NCI-H2196 (cell line): Measurements from ENCODE around the gene CHD9NB.

Experiments used
- DNase-seq: peaks from one replicate; lab custom pipeline; 2025; ENCODE audit not compliant: unreplicated experiment; lab: John Stamatoyannopoulos, UW

Gene CHD9NB

DNA sequence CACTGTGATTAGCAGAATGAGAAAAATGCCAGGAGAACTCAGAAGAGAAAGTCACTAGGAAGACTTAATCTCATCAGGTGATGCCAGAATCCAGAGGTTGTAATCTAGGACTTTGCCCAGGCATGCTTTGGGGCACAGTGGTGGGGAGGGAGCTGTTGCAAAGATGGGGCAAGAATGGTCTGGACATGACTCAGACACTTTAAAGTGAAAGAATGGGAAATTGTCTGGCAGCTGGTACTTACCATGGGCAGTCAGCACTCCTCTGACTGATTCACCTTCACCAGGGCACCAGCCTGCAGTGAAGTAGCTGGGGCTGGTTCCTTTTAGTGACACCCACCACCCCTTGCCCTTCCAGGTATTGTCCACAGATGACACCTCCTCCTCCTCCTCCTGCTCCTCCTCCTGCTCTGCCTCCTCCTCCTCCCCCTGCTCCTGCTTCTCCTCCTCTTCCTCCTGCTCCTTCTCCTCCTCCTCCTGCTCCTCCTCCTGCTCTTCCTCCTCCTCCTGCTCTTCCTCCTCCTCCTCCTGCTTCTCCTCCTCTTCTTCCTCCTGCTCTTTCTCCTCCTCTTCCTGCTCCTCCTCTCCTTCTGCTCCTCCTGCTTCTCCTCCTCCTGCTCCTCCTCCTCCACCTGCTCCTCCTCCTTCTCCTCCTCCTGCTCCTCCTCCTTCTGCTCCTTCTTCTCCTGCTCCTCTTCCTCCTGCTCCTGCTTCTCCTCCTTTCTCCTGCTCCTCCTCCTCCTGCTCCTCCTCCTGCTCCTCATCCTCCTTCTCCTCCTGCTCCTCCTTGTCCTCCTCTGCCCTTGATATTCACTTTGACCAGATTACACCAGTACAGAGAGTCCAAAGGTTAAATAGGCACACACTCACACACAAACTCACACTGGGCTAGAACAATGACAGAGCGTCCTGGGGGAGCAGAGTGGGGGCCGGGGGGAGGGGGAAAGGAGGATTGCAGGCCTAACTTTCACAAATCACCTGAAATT is at the start of gene CHD9NB:
Gene CHD9NB, minus strand, starts transcription at position 379 of the 983 bp plus-strand sequence. CDS start 8,739 bp downstream, outside the sequence.
- DNase-seq: peak; percentile 20

DNA sequence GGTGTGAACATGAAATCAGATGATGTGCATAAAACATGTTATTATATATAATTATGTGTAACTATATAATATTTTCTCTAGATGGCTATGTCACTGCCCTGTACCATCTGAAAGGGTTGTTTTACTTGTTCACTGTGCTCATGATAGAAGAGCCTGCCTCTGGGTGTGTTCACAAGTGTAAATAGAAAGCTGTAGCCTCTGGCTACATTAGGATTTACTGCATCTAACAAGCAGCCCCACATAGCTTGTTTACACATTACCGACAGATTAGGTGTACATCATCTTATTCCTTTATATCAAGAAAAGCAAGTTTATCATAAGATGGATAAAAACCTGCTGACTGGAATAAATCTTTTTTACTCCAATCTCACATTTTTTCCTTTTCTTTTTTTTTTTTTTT is 48.2 kb upstream of the CHD9NB start:
- DNase-seq: no peak

DNA sequence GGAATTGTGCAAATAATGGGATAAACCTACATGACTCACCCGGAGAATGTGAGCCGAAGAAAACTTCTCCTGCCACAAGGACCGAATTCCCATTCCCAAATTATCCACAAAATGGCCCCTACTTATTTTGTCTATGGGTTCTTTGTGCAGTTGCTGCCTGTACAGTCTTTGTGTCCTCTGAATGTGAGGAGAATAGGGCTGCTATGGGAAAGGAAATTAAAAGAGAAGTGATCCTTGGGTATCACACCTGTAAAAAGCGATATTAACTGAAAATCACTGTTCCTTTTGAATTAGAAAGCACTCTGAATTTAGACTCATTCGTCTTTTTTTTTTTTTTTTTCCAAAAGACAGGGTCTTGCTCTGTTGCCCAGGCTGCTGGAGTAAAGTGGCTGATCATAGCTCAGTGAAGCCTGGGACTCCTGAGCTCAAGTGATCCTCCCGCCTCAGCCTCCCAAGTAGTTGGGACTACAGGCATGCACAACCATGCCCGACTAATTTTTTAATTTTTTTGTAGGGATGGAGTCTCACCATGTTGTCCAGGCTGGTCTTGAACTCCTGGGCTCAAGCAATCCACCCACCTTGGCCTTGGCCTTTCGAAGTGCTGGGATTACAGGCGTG is 47.5 kb upstream of the CHD9NB start:
- DNase-seq: no peak

DNA sequence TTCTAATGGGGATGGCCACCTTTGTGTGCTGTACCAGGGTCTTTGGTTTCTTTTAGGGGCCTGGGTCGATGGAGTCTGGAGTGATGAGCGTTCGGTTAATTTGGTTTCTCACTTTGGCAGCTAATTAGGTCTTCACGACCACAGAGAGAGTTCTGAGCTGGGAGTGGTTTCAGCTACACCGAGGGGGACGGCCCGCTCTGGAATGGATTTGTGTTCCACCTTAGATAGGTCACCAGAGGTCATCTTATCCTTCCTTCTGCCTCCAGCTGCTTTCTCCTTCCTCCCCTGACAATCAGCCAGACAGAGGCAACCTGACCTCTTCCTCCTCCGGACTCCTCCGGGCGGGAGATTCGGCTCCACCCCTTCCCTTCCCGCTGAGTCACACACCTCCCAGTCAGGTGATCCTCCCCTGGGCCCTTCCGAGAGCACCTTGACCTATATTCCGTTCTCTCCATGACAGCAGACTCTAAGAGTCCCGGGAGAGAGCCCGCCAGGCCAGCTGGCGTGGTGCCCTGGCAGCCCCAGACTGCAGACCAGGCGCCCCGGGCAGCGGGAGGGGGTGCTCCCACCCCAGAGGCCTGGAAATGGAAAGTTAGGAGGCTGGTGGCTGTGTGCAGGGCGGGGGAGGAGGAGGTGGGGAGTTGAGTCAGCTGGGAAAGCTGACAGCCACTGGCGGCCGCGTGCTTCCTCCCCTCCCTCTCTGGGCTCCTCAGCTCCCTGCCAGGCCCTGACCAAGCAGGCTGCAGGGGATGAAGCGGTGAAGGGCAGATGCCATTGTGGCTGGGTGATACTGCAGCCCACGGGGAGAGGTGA is 46.8 kb upstream of the CHD9NB start:
- peak; percentile 90 for DNase-seq

DNA sequence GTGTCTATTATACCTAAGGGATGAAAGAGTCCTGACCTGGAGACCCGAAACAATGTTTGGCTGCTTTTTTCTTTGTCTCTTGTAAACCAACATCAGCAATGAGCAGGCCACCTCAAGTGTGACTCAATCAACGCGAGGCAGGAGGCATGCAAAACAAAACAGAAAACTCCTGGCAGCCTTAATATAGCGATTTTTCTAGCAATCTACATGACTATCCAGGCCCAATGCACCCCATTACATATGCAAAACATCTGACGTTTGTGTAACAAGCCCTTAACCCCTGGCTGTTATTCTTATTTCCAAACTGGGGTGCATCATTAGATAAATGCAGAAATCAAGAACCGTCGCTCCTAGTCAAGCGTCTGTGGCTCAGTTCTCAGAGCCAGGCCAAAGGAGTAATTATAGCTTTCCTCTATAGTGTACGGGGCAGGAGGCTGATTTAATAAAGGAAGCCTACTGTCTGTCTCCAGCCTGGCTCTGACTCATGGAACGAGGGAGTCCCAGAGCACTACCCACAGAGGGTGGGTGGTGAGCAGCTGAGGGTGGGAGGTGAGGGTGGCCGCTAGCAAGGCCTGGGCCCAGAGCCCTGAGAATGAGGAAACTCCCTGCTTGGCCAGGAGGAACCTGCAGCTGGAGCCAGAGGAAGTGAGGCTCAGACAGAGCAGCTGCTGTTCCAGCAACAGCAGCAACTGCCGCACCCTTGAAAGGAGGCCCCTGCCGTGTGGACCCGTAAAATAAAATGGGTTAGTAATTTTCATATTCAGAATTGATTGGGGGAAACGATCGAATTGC is 46.0 kb upstream of the CHD9NB start:
- peak; percentile 39 for DNase-seq

DNA sequence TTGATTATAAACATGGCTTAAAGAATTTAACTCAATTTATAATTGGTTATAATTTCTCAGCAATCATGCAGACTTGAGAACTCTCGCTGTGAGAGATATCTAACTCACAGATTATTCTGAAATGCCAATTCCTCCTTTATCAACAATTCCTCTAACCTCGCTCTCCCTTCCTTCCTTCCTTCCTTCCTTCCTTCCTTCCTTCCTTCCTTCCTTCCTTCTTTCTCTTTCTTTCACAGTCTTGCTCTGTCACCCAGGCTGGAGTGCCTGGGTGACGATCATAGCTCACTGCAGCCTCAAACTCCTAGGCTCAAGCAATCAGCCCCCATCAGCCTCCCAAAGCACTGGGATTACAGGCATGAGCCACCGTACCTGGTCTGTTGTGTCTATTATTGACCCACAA is 44.5 kb upstream of the CHD9NB start:
- no peak for DNase-seq

DNA sequence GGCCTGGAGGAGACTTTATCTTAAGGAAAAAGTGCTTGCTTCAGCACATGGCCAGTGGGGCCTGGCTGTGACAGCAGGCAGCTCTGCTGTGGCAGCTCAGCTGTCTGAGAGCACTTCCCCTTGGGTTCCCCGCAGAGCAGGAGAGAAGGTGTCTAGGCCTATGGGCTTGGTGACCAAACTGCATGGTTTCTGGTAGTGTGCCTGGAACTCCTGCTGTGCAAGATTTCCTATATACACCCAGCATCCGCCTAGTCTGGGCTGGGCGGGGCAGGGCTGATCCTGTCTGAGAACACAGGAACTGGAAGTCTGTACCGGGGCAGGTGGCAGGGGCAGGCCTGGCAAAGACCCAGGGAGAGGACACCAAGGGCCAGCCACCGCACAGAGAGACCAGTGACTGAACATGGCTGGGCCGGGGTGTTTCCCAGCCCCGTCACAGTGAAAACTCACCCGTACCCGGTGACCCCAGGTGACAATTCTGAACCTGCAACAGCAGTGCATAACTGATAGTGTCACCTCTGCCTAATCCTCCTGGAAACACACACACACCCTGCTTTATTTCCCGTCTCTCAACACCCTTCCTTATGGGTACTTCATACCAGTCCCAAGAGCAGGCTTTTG is 41.4 kb upstream of the CHD9NB start:
- DNase-seq: peak; percentile 36

DNA sequence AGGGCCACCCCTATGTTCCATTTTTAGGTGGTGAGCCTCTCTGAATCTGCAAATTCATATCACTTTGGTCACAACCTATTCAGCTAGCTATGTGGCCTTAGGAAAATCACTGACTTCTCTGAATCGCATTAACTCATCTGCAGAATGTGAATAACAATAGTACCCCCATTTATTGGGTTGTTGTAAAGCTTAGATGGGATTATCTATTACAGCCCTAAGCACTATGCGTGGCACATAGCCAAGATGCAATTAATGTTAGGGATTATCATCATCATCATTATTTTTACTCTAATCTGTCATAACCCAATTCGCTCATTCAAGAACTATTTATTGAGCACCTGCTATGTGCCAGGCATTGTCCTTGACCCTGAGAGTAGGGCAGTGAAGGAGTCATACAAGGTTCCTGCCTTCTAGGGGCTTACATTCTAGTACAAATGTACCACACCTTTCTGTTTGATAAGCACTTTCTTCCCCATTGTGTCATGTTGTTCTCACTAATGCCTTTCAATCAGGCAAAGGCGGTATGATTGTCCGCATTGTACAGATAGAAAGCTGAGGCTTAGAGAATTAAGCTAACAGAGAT is 40.6 kb upstream of the CHD9NB start:
- DNase-seq: no peak

DNA sequence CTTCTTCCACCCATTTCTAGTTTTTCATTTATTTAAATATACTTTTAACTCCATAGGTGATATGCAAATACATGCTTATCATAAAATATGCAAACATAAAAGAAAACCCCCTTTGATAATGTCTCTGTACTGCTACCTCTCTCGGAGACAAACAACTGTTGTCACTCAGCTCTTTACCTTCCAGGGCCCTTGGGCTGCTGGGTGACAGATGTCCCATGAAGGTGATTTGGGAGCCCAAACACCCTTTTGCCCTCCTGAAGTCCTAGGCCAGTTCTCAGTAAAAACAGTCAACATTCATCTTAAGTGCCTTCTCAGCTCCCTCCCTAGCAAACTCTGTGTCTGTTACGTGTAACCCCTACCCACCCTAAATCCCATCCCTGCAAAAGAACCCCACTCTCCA is 39.6 kb upstream of the CHD9NB start:
- no peak for DNase-seq

DNA sequence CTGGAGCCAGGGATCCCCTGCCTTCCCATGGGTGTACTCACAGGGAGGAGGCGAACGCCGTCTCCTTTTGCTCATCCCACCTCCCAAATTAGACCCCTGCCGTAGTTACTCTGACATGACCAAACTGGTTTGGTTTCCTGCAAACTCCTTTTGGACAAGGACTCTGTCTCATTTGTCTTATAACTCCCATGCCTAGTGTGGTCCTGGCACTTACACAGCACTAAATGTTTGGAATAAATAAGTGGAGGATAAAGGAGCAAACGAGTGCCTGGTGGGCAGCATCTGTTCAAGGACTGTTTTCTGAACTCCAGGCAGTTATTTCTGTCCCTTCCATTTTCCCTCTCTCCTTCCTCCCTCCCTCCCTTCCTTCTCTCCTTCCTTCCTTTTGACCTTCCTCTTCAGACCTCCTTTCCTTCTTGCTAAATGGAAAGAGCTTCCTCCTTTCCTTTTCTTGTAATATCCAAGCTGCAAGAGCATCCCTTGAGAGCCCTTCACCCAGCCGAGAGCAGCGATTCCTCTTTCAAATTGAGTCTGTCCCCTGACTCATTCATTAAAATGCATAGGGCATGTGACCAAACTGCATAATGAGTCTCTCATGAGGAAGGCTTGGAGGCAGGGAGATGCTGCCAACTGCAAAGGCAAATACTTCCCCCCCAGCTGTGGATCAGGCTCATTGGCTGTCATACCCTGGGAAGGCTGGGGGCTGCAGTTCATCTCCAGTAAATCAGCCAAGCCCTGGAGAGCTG is 38.9 kb upstream of the CHD9NB start:
- peak; percentile 9 for DNase-seq

DNA sequence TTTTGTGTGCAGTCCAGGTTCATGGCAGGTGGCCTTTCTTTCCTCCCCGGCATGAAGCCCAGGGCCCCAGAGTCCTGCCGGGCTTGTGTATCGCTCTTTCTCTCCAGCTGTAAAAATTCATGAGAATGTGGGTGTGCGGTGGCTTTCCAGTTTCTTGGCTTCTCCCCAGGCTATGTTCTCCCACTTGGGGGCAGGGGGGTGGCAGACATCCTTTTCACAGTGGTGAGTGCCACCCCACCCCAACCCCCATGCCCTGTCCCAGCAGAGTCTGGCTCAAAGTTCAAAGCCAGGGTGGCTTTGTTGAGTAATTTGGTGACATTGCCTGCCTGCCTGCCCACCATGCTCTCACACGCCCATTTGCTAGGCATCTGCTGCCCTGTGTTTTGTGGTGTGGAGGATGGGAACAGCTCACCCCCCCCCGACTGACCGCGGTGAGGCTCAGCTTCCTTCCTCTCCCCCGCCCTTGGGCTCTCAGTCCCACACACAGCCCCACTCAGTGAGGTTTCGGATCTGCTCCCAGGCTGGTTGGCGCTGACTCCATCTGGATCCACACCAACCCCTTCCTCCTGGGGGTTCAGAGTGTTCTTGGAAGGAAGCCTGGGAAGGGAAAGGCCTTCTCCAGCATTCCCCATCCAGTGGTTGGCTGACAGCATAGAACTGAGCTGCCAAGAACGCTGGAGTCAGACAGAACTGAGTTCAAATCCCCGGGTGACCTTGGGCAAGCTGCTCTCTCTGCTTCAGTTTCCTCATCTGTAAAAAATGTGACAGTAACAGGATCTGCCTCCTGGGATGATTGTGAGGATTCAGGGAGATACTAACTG is 38.1 kb upstream of the CHD9NB start:
- DNase-seq: no peak

DNA sequence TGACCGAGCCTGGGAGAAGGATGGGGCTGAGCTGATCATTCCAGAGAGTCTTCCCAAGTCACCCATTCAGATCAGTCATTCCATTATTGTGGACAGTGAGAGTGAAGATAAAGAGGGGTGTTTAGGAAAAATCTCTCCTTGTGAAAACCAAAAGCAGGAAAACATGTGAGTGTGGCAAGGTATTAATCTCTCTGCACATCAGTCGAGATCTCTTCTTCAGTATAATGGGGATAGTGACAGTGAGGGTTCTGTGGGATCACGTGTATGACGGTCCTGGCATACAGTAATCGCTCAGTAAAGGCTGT is 37.5 kb upstream of the CHD9NB start:
- DNase-seq: no peak

DNA sequence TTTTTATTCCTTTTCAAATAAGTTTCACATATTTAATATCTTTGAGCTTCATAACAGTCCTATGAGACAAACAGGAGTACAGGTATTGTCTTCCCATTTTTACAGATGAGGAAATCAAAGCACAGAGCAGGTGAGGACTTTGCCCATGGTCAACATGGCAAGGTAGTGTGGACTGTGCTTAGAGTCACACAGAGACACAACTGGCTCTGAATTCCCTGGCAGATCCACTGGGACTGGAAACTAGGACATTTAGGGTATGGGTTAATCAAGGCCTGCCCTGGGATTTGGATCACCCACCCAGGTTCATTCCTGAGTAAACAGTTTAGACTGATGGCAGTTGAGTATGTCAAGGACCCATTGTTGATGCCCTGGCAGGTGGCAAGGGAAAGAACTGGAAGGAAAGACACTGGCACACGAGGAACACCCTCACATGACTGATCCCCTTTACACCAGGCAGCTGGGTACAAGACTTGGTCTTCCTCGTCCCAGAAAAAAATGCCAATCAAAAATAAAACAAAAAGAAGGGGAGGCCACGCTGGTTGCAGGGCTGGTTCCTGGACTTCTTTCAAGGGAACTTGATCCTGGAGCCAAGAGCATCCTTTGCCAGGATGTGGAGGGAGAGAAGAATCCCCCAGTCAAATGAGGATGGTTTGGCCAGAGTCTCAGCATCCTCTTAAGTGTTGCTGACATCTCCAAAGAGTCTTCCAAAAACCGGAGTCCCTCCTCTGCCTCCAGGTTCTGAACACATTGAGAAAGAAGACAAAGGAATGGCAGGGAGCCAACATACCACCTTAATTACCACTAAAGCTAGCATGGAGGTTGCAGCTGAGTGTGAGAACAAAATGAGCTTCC is 37.0 kb upstream of the CHD9NB start:
- DNase-seq: no peak

DNA sequence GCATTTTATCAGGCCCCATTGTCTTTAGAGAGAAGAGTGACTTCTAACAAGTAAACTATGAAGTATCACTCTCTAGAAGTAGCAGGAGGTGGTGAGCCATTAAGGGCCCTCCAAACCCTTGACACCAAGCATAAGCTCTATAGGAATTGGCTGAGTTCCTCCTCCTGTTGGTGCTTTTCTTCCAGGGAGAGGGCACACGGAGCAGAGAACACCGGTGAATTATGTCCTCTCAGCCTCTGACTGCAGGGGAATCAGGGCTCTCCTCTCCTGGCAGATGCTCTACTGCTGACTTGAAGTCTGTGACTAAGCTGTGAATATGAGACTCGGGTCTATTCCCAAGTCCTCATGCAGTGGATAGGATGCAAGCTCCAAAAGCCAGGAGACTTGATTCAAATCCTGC is 34.4 kb upstream of the CHD9NB start:
- no peak for DNase-seq

DNA sequence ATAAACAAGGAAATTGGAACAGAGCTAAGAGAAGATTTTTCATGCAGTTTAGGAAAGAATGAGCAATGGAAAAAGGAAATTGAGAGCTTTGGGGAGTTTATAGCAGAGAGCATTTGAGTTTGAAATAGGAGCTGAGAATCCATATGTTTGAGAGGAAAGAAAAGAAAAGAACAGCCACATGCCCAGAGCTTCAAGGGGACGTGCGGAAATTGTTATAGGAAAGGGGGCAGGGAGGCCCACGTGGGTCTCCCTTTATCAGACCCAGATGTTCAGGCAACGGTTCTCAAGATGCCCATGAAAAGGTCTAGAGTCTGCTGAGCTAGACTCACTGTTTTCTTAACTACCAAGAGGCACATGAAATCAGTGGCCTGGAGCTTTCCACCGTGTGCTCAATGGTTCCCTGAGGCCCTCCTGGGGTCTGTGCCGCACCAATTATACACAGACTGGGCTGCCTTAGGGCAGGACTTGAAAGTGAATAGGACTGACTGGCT is 33.3 kb upstream of the CHD9NB start:
- no peak for DNase-seq

DNA sequence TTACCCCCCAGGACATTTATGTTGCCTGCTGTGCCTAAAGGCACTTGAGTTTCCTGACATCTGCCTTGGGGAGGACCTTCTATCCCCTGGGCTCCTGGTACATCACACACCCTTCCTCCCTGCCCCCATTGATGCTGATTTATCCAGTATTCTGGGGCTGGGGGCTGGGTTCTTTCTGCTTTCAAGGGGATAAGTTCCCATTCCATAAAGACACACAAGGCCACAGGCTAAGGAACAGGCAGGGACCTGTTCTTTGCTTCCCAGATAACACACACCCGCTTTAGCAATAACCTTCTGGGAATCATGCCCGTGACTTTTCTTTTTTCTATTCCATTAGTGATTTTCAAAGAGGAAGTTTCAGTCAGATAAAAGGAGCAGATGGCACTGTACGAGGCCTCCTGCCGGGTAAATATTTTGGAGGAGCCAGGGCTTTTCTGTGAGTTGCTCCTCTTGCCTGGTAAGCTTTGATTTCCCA is 32.7 kb upstream of the CHD9NB start:
- no peak for DNase-seq

DNA sequence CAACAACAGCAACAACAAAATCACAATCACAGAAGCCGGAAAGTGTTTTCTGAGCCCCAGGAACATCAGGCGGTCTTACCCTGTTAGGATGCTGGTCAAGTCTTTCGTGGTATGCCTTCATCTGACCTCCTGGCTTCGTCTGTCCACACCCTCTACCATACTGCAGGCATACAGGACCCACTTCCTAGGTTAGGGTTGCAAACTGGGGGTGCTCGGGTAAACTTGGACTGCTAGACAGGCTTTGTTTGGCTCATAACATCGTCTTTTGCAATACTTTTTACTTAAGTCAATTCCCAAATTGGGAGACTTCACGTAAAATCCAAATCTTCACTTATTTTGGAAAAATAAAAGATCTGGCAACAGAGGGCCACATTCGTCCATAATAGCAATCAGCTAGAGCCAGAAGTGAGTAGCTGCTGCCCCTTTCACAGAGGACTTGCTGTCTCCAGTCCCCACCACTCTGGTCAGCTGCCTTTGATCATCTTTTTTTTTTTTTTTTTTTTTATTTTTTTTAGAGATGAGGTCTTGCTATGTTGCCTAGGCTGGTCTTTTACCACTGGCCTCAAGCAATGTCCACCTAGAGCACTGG is 32.1 kb upstream of the CHD9NB start:
- no peak for DNase-seq
